K562 (cell line): ENCODE measurements around the gene IRS2. TPM values are rescaled to one million over a fixed set of nuclear protein-coding genes. Genes with fewer than 3 reads are reported as not detected.
A peak's percentile ranks its signal among the peaks of the same experiment; 100 is the strongest.

Source experiments
- ETV5 ChIP-seq: sonication (generic); formaldehyde crosslinking; IDR thresholded peaks from 2 replicates; pipeline ENCODE4 v1.4.0; 2020; ENCODE audit warnings: low read depth, mild to moderate bottlenecking, missing genetic modification reagents
- FUS ChIP-seq: fragments of 200-400 bp; formaldehyde crosslinking; optimal IDR thresholded peaks from 2 replicates; pipeline ENCODE3; 2017; ENCODE audit warnings: low read depth, low read length
- HNRNPLL ChIP-seq: fragments of 200-400 bp; formaldehyde crosslinking; IDR thresholded peaks from 2 replicates; pipeline ENCODE4 v1.6.1; 2017; ENCODE audit warnings: low read length, low read depth, mild to moderate bottlenecking; ENCODE audit not compliant: poor library complexity, severe bottlenecking
- MAFG ChIP-seq: fragments of 450-650 bp; conservative IDR thresholded peaks from 2 replicates; pipeline ENCODE4 v1.6.1; 2016; ENCODE audit warnings: missing genetic modification characterization, missing compliant biosample characterization
- MYC ChIP-seq, 2 experiments: fragments of 250-450 bp in 1 of 2; sonication (Bioruptor Pico) in 1 of 2; IDR thresholded peaks; 2 replicates each; pipeline versions ENCODE4 v1.5.1 to v1.6.1; 2012 to 2021; ENCODE audit warnings: low read depth in 2 of 2, borderline replicate concordance in 1 of 2, improper control_type of control experiment in 1 of 2, low read length in 1 of 2, mild to moderate bottlenecking in 1 of 2, moderate library complexity in 1 of 2
- NONO ChIP-seq, 2 experiments: fragments of 200-400 bp in 1 of 2; fragments of 450-650 bp in 1 of 2; formaldehyde crosslinking in 1 of 2; IDR thresholded peaks; 2 replicates each; pipeline ENCODE4 v1.6.1; 2017; ENCODE audit warnings: low read depth in 2 of 2, mild to moderate bottlenecking in 2 of 2, moderate library complexity in 2 of 2, low read length in 1 of 2
- THAP12 ChIP-seq: fragments of 250-450 bp; sonication (Bioruptor Pico); IDR thresholded peaks from 2 replicates; pipeline ENCODE4 v1.9.0; 2021; ENCODE audit warnings: mild to moderate bottlenecking, inconsistent platforms
- YY1 ChIP-seq, 3 experiments: IDR thresholded peaks; 2 replicates each; pipeline ENCODE4 v1.6.1; 2011; ENCODE audit warnings: low read length in 2 of 3, mild to moderate bottlenecking in 2 of 3, moderate library complexity in 2 of 3, borderline replicate concordance in 1 of 3, control low read depth in 1 of 3, low read depth in 1 of 3; ENCODE audit not compliant: insufficient read depth in 3 of 3, insufficient replicate concordance in 2 of 3, control insufficient read depth in 1 of 3, insufficient read length in 1 of 3; ENCODE audit errors: extremely low read depth in 1 of 3
- ZBTB49 ChIP-seq: sonication (generic); formaldehyde crosslinking; IDR thresholded peaks from 2 replicates; pipeline ENCODE4 v1.8.0; 2022; ENCODE audit warnings: missing genetic modification reagents, mild to moderate bottlenecking, borderline replicate concordance
- ZNF639 ChIP-seq, 2 experiments: fragments of 200-800 bp in 1 of 2; sonication (Bioruptor generic) in 1 of 2; sonication (generic) in 1 of 2; formaldehyde crosslinking in 1 of 2; IDR thresholded peaks in 1 of 2; conservative IDR thresholded peaks in 1 of 2; 2 replicates each; pipeline versions ENCODE4 v1.5.0 to v1.6.1; 2016 to 2020; ENCODE audit warnings: missing compliant biosample characterization in 1 of 2, missing genetic modification characterization in 1 of 2, missing genetic modification reagents in 1 of 2
- polyA plus RNA-seq, 8 experiments: library from polyadenylated mRNA; depleted of rRNA in 4 of 8; stranded (reverse) in 5 of 8; unstranded in 3 of 8; fragments of >200 nt; fragmentation: Nextera tagmentation in 2 of 8; fragmentation: Illumina TruSeq in 1 of 8; extraction: Ambion mirVana in 2 of 8; extraction: Trizol in 1 of 8; gene quantifications; 2 replicates each; pipeline versions ENCODE4 v1.2.1 to v1.2.3, GENCODE V29; 2011 to 2014; ENCODE audit warnings: inconsistent platforms in 1 of 8, missing spikeins in 1 of 8
- total RNA-seq, 7 experiments: library from RNA; depleted of rRNA in 6 of 7; stranded (reverse); fragments of >200 nt in 6 of 7; fragmentation: Illumina TruSeq in 2 of 7; extraction: Trizol in 2 of 7; gene quantifications; 2 replicates each; pipeline versions ENCODE4 v1.2.1 to v1.2.3, GENCODE V29; 2011 to 2021; ENCODE audit warnings: low replicate concordance in 1 of 7

The IRS2 gene
- total and polyA plus RNA-seq, 9 of the 15 experiments (the other 6 are each of a cell fraction or from before 2014, with no cell fraction given): 0.36 to 4.6 (median 0.63) TPM

- TF ChIP-seq THAP12 (CRISPR knock-in tag): peak; percentile 58; the same call in 1 of the 2 replicates
- TF ChIP-seq MYC (IDR thresholded peaks at IDR 0.05; ENCODE audit: low read depth, low read length): peak; percentile 64; the same call in 1 of the 2 replicates
- TF ChIP-seq MYC (CRISPR knock-in tag; IDR thresholded peaks at IDR 0.05; ENCODE audit: borderline replicate concordance, low read depth): no peak
- TF ChIP-seq ZBTB49 (CRISPR knock-in tag): no peak
- peak in 1 of 3 experiments; percentile 47 for TF ChIP-seq YY1 (IDR thresholded peaks at IDR 0.05; ENCODE audit: borderline replicate concordance in 1 of 3, control insufficient read depth in 1 of 3, extremely low read depth in 1 of 3, insufficient read depth in 3 of 3, insufficient read length in 1 of 3, insufficient replicate concordance in 2 of 3, low read depth in 1 of 3, low read length in 2 of 3)
- no peak for TF ChIP-seq FUS
- peak in 1 of 2 experiments; percentile 66; a peak in 1 of 4 replicates for TF ChIP-seq NONO (IDR thresholded peaks at IDR 0.05; ENCODE audit: low read depth in 2 of 2, low read length in 1 of 2)
- TF ChIP-seq HNRNPLL: peak; percentile 41
- peak in 1 of 2 experiments; percentile 94; a peak in 2 of 4 replicates for TF ChIP-seq ZNF639 (CRISPR knock-in tag; conservative IDR thresholded peaks at IDR 0.05 in 1 of 2, IDR thresholded peaks at IDR 0.05 in 1 of 2)
- TF ChIP-seq MAFG (tag): no peak
- TF ChIP-seq ETV5: no peak
These were observed at the start of gene IRS2 (continued) for GRCh38 chr13:109786457-109787134.
